Bronchial epithelial cell (primary cell): ENCODE data around the gene SVBP. TPM values are rescaled to one million over a fixed set of nuclear protein-coding genes. Genes with fewer than 3 reads are reported as not detected.

Experiments
- DNase-seq: peaks from one replicate; pipeline ENCODE4 v3.0.0-alpha.2; 2010; ENCODE audit warnings: low read depth
- FAIRE-seq: peaks from 2 replicates; lab custom pipeline; 2011; peaks lifted over from hg19 to GRCh38; lab: Jason Lieb, UNC
- H3K27me3 ChIP-seq: 2 replicates; pipeline ENCODE4 v1.5.1; 2011; ENCODE audit warnings: low read length; ENCODE audit not compliant: control insufficient read depth, insufficient read depth
- H3K36me3 ChIP-seq: 2 replicates; pipeline ENCODE4 v1.5.1; 2011; ENCODE audit warnings: low read length; ENCODE audit not compliant: control insufficient read depth, insufficient read depth
- H3K4me3 ChIP-seq: 2 replicates; pipeline ENCODE4 v1.5.1; 2011; ENCODE audit warnings: mild to moderate bottlenecking, low read depth, low read length, control low read depth
- total RNA-seq: library from RNA; depleted of rRNA; stranded (reverse); fragments of >200 nt; gene quantifications from 2 replicates; pipeline ENCODE4 v1.2.1, GENCODE V29; 2014
- TF ChIP-seq, protein P1 (sequence below): IDR thresholded peaks from 2 replicates; pipeline ENCODE4 v1.5.1; 2011; ENCODE audit warnings: mild to moderate bottlenecking, moderate library complexity, low read length, control low read depth, inconsistent platforms; ENCODE audit not compliant: insufficient read depth, severe bottlenecking

The SVBP gene
- total RNA-seq, 1 donor from 2014 or later, result 18.2 TPM

DNA sequence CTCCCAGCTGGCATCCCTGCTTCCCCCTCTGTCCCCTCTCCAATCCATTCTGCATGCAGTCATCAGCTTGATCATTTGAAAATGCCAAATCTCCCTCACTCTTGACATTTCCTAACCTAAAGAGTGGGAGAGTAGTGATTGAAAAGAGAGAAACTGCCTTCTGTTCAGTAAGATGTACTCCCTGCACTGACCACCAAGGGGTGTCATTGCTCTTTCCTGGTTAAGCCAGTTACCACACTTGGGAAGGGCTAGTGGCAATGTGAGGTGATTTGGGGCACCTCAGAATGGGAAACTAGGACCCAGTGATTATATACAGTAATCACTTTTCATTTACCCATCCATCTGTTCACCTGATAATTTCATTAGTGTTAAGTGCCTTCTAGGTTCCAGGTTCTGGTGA, 39.3 kb downstream of the SVBP start:
- Histone ChIP-seq H3K36me3 (peaks cover 4% of the 10 kb centered on the region), H3K4me3 (no peak overlapping the region), H3K27me3 (no peaks in the 10 kb centered on the region)
- FAIRE-seq (no peak), DNase-seq (peak; percentile 45)
- TF ChIP-seq, protein P1, sequence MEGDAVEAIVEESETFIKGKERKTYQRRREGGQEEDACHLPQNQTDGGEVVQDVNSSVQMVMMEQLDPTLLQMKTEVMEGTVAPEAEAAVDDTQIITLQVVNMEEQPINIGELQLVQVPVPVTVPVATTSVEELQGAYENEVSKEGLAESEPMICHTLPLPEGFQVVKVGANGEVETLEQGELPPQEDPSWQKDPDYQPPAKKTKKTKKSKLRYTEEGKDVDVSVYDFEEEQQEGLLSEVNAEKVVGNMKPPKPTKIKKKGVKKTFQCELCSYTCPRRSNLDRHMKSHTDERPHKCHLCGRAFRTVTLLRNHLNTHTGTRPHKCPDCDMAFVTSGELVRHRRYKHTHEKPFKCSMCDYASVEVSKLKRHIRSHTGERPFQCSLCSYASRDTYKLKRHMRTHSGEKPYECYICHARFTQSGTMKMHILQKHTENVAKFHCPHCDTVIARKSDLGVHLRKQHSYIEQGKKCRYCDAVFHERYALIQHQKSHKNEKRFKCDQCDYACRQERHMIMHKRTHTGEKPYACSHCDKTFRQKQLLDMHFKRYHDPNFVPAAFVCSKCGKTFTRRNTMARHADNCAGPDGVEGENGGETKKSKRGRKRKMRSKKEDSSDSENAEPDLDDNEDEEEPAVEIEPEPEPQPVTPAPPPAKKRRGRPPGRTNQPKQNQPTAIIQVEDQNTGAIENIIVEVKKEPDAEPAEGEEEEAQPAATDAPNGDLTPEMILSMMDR, result peak; percentile 68

DNA sequence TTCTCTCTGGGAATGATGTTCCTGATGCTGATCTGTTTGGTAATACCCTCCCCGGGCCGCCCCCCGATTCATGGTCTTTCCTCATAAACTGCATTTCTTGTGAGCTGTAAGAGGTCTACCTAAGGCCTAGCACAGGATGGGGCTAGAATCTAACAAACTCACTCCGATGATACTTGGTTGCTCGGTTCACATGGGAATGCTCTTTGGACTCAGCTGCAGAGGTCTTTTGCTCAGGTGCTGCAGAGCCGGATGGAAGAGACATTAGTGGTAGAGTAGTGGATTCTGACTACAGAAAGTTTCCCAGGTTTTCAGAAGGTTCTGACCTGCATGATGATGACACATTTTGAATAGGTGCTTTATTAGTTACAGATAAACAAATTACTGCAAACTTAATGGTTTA, 40.7 kb downstream of the SVBP start:
- TF ChIP-seq, protein P1, result no peak

DNA sequence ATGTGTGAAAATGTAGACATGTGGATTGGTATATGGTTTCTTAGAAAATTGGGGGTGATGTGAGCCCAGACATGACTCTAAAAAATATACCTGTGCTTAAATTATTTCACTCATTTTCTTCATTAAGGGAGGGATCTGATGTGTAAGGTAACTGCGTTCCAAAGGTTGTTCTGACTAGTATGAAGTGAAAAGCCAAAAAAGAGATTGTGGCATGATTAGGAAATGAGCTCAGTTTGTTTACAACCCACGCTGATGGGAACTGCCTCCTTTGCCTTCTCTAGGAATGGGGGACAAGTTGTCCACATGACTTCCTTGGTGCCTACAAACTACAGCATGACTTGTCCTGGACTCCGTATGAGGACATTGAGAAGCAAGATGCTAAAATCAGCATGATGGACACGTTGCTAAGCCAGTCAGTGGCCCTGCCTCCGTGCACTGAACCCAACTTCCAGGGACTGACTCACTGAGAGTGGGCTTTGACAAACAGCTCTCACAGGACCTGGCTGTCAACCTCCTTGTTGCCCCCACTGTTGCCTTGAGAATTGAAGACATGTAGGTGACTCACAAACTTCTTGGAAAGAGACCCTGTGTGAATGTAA, 42.2 kb downstream of the SVBP start:
- Histone ChIP-seq H3K4me3 (no peak overlapping the region), H3K27me3 (no peaks in the 10 kb centered on the region), H3K36me3 (peaks cover 4% of the 10 kb centered on the region)
- DNase-seq (no peak), FAIRE-seq (no peak)
- TF ChIP-seq, protein P1, result no peak

More for the DNA sequence above, 40.7 kb downstream of the SVBP start:
- FAIRE-seq (no peak), DNase-seq (no peak)
- H3K27me3 ChIP-seq, result no peaks in the 10 kb centered on the region
- peaks cover 4% of the 10 kb centered on the region for H3K36me3 ChIP-seq
- H3K4me3 ChIP-seq, result no peak overlapping the region

DNA sequence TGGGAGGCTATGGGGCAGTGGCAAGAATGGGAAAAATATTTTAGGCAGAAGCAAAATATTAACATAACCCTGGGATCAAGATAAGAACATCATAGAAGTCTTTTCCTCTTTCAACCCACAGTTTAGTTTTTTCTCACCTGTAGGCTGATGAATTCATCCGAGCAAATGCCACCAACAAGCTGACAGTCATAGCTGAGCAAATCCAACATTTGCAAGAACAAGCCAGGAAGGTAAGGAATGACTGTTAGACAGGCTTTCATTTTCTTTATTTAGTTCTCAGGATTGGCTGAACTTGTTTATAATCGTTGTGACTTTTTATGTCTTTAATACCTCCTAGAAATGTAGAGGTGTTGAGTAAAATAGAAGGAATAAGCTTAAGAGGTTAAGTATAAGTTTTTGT, 43.8 kb downstream of the SVBP start:
- Histone ChIP-seq H3K36me3 (peaks cover 4% of the 10 kb centered on the region), H3K27me3 (no peaks in the 10 kb centered on the region), H3K4me3 (no peak overlapping the region)
- DNase-seq, result no peak
- TF ChIP-seq, protein P1, result no peak
- no peak for FAIRE-seq

DNA sequence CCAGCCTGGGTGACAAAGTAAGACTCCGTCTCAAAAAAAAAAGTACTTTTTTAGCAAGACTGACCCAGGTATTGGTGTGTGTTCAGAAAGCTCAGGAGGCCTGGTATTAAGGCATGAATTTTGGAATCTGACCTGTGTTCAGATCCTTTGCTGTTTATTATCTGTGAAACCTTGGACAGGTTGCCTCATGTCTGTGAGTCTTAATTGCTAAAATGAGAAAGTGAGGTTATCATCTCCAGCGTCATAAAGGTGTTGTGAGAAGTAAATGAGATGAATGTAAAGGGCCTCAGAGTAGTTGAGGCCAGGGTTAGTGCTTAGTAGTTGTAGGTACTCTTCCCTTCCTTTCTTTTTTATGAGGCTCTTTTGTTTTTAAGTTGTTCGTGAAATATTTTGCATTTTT, 47.4 kb downstream of the SVBP start:
- TF ChIP-seq, protein P1, result no peak
- no peak for DNase-seq
- FAIRE-seq, result no peak
- Histone ChIP-seq H3K36me3 (no peaks in the 10 kb centered on the region), H3K4me3 (no peak overlapping the region), H3K27me3 (no peaks in the 10 kb centered on the region)

DNA sequence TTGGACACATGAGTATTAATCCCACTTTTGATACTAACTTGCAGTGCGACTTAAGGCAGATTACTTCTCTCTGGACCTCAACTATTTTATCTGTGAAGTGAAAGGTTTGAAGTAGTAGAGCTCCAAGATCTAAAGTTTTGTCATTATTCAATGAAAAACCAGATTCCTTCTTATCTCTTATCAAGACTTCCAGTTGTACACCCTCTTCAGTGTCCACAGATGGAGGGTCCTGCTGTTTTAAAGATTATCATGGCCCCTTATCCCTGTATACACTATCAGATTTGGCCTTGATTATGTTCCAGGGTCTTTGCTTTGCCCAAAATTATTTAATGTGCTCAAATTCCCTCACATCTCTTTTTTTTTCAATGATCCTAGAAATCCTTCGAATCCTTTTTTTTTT, 49.0 kb downstream of the SVBP start:
- Histone ChIP-seq H3K4me3 (peak overlapping the region; percentile 89), H3K27me3 (no peaks in the 10 kb centered on the region), H3K36me3 (no peaks in the 10 kb centered on the region)
- DNase-seq (no peak), FAIRE-seq (no peak)
- TF ChIP-seq, protein P1, result no peak
